ENCODE results near the gene SRSF9. TPM values are rescaled to one million over a fixed set of nuclear protein-coding genes. Genes with fewer than 3 reads are reported as not detected.

SRSF9 gene
- total RNA-seq, 1 experiment from 2014 or later = 302 TPM

DNA sequence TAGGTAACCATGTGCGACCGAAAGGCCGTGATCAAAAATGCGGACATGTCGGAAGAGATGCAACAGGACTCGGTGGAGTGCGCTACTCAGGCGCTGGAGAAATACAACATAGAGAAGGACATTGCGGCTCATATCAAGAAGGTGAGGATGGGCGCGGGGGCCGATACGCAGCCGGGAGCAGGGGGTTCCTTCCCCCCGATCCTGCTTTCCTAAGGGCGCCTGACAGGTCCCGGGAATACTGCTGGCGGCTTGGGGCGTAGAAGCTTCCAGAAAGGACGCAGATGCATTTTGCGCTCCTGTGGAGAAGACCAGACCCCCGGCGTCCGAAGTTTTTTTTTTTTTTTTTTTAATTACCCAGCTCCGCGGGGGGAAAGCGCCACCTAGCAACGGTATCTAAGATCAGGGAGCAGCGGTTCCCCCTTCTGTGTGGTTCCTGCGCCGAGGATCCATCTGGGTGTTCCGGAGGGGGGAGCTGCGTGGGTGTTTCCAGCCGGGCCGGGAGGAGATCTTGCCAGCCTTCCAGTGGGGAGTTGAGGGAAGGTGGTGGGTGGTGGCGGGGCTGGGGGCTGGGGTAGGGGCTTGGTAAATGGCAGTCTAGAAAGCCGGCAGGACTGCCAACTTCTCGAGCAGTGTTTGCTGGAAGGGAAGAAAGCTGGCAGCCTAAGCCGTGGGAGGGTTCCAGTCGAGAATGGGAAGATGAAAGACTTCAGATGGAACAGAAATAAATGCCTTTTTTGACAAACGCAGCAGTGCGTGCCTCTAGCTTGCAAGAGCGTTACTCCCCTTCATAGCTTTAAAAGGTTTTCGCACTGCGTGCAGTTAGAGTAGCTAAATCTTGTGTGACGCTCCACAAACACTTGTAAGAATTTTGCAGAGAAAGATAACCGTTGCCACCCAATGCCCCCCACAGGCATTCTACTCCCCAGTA, 27.1 kb upstream of the SRSF9 start:
- H2BK5ac ChIP-seq (ENCODE audit: insufficient read length, low read length) = no peak overlapping the region
- H3K14ac ChIP-seq (ENCODE audit: insufficient read depth, low read length) = no peak overlapping the region; the same call in 1 of the 2 replicates
- TF ChIP-seq, protein P1, sequence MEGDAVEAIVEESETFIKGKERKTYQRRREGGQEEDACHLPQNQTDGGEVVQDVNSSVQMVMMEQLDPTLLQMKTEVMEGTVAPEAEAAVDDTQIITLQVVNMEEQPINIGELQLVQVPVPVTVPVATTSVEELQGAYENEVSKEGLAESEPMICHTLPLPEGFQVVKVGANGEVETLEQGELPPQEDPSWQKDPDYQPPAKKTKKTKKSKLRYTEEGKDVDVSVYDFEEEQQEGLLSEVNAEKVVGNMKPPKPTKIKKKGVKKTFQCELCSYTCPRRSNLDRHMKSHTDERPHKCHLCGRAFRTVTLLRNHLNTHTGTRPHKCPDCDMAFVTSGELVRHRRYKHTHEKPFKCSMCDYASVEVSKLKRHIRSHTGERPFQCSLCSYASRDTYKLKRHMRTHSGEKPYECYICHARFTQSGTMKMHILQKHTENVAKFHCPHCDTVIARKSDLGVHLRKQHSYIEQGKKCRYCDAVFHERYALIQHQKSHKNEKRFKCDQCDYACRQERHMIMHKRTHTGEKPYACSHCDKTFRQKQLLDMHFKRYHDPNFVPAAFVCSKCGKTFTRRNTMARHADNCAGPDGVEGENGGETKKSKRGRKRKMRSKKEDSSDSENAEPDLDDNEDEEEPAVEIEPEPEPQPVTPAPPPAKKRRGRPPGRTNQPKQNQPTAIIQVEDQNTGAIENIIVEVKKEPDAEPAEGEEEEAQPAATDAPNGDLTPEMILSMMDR (conservative IDR thresholded peaks at IDR 0.05) = no peak; the same call in 2 of the 3 replicates
- Mint-ChIP-seq H3K27ac (peak overlapping the region; percentile 68 to 96 (median 95); a peak in 5 of 7 replicates), H3K27me3 (ENCODE audit: low read depth) (no peaks in the 10 kb centered on the region), H3K4me3 (peak overlapping the region; percentile 97 to 99), H3K9me3 (no peaks in the 10 kb centered on the region), H3K36me3 (ENCODE audit: insufficient read depth in 1 of 3, low read depth in 3 of 3) (peaks cover 20 to 46% (median 37%) of the 10 kb centered on the region in 3 experiments; a peak in 6 of 7 replicates), H3K4me1 (peaks cover 26 to 30% of the 10 kb centered on the region in 2 experiments)
- no peaks in the 10 kb centered on the region for H4K20me1 ChIP-seq (ENCODE audit: control insufficient read depth, insufficient read depth, insufficient read length)
- H3K4me1 ChIP-seq (ENCODE audit: insufficient read depth, low read length) = no peaks in the 10 kb centered on the region; the same call in 1 of the 2 replicates
- no peak overlapping the region for H4K91ac ChIP-seq (ENCODE audit: insufficient read length, low read depth, low read length)
- no peak overlapping the region for H3K27ac ChIP-seq (ENCODE audit: insufficient read length, low read depth, low read length)
- peak; percentile 53 for DNase-seq
- H3K9ac ChIP-seq (ENCODE audit: extremely low read depth, insufficient read length, low read length) = peak overlapping the region; percentile 72
- peak overlapping the region; percentile 100 for H3K4me2 ChIP-seq (ENCODE audit: insufficient read depth, insufficient read length, low read length)
- H2BK15ac ChIP-seq (ENCODE audit: low read depth, low read length) = no peak overlapping the region
- H2BK12ac ChIP-seq (ENCODE audit: insufficient read length, low read depth, low read length) = no peak overlapping the region
- H4K8ac ChIP-seq (replicated peaks; ENCODE audit: insufficient read length, low read depth, low read length) = no peak overlapping the region
- H3K18ac ChIP-seq (ENCODE audit: insufficient read length, low read depth, low read length) = no peak overlapping the region
- H3K79me2 ChIP-seq (ENCODE audit: insufficient read depth, low read length) = peaks cover 10% of the 10 kb centered on the region; the same call in 1 of the 2 replicates
- no peaks in the 10 kb centered on the region for H3K9me3 ChIP-seq (ENCODE audit: control insufficient read depth, low read depth, low read length)
- no CpG with 5 or more reads among the region's 47 CpGs for WGBS (ENCODE audit: extremely low coverage, insufficient read length, low lambda C conversion rate)
- H3K27me3 ChIP-seq (ENCODE audit: insufficient read depth, low read length) = no peaks in the 10 kb centered on the region
- H2BK20ac ChIP-seq (ENCODE audit: low read depth, low read length, poor library complexity, severe bottlenecking) = no peak overlapping the region
- H2AK5ac ChIP-seq (ENCODE audit: insufficient read length, low read length) = no peak overlapping the region
- no peak overlapping the region for H3K56ac ChIP-seq (ENCODE audit: insufficient read length, low read depth, low read length)
- H2AFZ ChIP-seq (ENCODE audit: low read length) = no peak overlapping the region
- peaks cover 14% of the 10 kb centered on the region for H3K23me2 ChIP-seq (ENCODE audit: insufficient read length, low read depth, low read length, poor library complexity, severe bottlenecking)
- no peak overlapping the region for H4K5ac ChIP-seq (ENCODE audit: insufficient read length, low read depth, low read length)
- H3K4ac ChIP-seq (ENCODE audit: low read depth, low read length) = no peak overlapping the region
- H3T11ph ChIP-seq (ENCODE audit: low read length) = no peak overlapping the region
- peaks cover 3% of the 10 kb centered on the region for H3K79me1 ChIP-seq (ENCODE audit: insufficient read depth, low read depth, low read length, poor library complexity, severe bottlenecking)
- no peak overlapping the region for H2BK120ac ChIP-seq (ENCODE audit: low read depth, low read length, poor library complexity, severe bottlenecking)
- no peak overlapping the region for H3K23ac ChIP-seq (ENCODE audit: insufficient read length, low read depth, low read length)

All from H9 (cell line).